Karpas-422 (cell line): ENCODE measurements around the gene ITPK1. TPM values are rescaled to one million over a fixed set of nuclear protein-coding genes. Genes with fewer than 3 reads are reported as not detected.

Experiments used
- DNase-seq: peaks from one replicate; pipeline ENCODE4 v3.0.0-alpha.2; 2015
- H2AFZ ChIP-seq: fragments of 200-600 bp; sonication (generic); 2 replicates; pipeline ENCODE4 v1.6.1; 2014; ENCODE audit warnings: antibody characterized with exemption, low read length, mixed read lengths
- H3K27ac ChIP-seq: fragments of 200-600 bp; sonication (generic); 2 replicates; pipeline ENCODE4 v1.5.1; 2014; ENCODE audit warnings: mild to moderate bottlenecking, low read length, moderate library complexity
- H3K27me3 ChIP-seq: fragments of 200-600 bp; sonication (generic); 2 replicates; pipeline ENCODE4 v1.6.1; 2014; ENCODE audit warnings: low read length, mixed read lengths
- H3K36me3 ChIP-seq: fragments of 200-600 bp; sonication (generic); 2 replicates; pipeline ENCODE4 v1.6.1; 2014; ENCODE audit warnings: low read length, mixed read lengths; ENCODE audit not compliant: insufficient read depth
- H3K4me1 ChIP-seq: fragments of 200-600 bp; sonication (generic); 2 replicates; pipeline ENCODE4 v1.6.1; 2014; ENCODE audit warnings: mild to moderate bottlenecking, low read length, mixed read lengths
- H3K4me2 ChIP-seq: fragments of 200-600 bp; sonication (generic); 2 replicates; pipeline ENCODE4 v1.6.1; 2014; ENCODE audit warnings: low read length, low read depth, mild to moderate bottlenecking; ENCODE audit not compliant: poor library complexity, severe bottlenecking
- H3K4me3 ChIP-seq: fragments of 200-600 bp; sonication (generic); 2 replicates; pipeline ENCODE4 v1.5.1; 2014; ENCODE audit warnings: mild to moderate bottlenecking, antibody characterized with exemption, low read length, mixed read lengths
- H3K79me2 ChIP-seq: fragments of 200-600 bp; sonication (generic); 2 replicates; pipeline ENCODE4 v1.6.1; 2014; ENCODE audit warnings: mild to moderate bottlenecking, low read length, mixed read lengths
- H3K9ac ChIP-seq: fragments of 200-600 bp; sonication (generic); 2 replicates; pipeline ENCODE4 v1.6.0; 2014; ENCODE audit warnings: low read length
- H3K9me2 ChIP-seq: fragments of 200-600 bp; sonication (generic), shearing (Covaris generic); replicated peaks from 2 replicates; pipeline ENCODE4 v1.6.0; 2014; ENCODE audit warnings: mild to moderate bottlenecking, low read length, moderate library complexity; ENCODE audit not compliant: insufficient read depth
- H3K9me3 ChIP-seq: fragments of 300-700, 200-600 bp; sonication (generic); 2 replicates; pipeline ENCODE4 v1.6.1; 2014; ENCODE audit warnings: low read length, mixed read lengths
- H4K20me1 ChIP-seq: fragments of 200-600 bp; sonication (generic); 2 replicates; pipeline ENCODE4 v1.6.1; 2014; ENCODE audit warnings: mild to moderate bottlenecking, antibody characterized with exemption, low read length, low read depth; ENCODE audit not compliant: insufficient read depth
- total RNA-seq: library from RNA; depleted of rRNA; stranded (reverse); fragments of >200 nt; shearing (Covaris generic); gene quantifications from 2 replicates; pipeline ENCODE4 v1.2.3, GENCODE V29; 2014; ENCODE audit warnings: low replicate concordance

Gene ITPK1
- total RNA-seq, 1 experiment from 2014 or later = 6.3 TPM

GRCh38 chr14:92978229-92979021, 137.3 kb downstream of the ITPK1 start:
- H3K9me2 ChIP-seq = no peaks in the 10 kb centered on the region
- no peak for DNase-seq
- no peak overlapping the region for H2AFZ ChIP-seq
- H3K4me1 ChIP-seq = no peaks in the 10 kb centered on the region
- H3K9me3 ChIP-seq = peaks cover 33% of the 10 kb centered on the region; the same call in 1 of the 2 replicates
- no peak overlapping the region for H3K4me2 ChIP-seq
- no peak overlapping the region for H3K27ac ChIP-seq
- H3K9ac ChIP-seq = no peak overlapping the region
- no peaks in the 10 kb centered on the region for H4K20me1 ChIP-seq
- H3K4me3 ChIP-seq = no peak overlapping the region
- H3K79me2 ChIP-seq = no peaks in the 10 kb centered on the region
- no peaks in the 10 kb centered on the region for H3K27me3 ChIP-seq
- H3K36me3 ChIP-seq = no peaks in the 10 kb centered on the region

GRCh38 chr14:92976268-92976667, 139.5 kb downstream of the ITPK1 start:
- Histone ChIP-seq H4K20me1 (no peaks in the 10 kb centered on the region), H3K27me3 (no peaks in the 10 kb centered on the region), H3K36me3 (no peaks in the 10 kb centered on the region)

DNA sequence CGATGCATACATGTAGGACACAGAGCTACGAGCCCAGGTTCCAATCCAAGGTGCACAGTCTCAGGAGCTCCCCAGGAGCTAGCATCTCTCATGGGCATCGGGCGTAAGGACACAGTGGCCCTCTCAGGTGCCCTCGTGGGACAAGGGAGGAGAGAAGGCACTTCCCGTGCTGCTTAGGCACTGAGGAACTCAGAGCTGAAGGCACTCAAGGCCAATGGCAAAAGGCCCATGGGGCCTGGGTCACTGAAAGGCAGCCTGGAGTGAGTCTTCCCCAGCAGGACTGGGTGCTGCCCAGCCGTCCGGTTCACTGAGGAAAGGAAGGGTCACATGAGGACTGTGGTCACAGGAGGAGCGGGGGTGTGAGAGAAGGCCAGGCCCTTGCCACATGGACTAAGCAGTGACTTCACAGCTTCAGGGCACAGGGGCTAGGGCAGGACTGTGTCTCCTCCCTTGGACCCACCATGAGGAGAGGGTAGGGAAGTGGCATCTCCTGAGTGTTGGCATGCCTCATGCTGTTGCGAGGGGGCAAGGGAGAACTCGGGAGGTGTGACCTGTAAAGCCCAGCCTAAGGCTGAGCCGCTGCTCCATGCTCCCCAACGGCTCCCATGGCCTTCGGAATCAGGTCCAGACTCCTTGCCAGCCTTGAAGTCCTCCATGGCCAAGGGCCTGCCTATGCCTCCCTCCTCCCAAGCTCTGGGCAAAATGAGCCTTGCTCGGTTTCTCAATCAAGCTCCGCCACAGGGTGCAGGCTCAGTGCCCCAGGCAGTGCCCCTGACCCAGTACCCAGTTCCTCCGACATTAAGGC, 141.0 kb downstream of the ITPK1 start:
- H4K20me1 ChIP-seq = no peaks in the 10 kb centered on the region
- no peak overlapping the region for H2AFZ ChIP-seq
- H3K4me1 ChIP-seq = no peaks in the 10 kb centered on the region
- H3K4me2 ChIP-seq = no peak overlapping the region
- H3K36me3 ChIP-seq = no peaks in the 10 kb centered on the region
- H3K79me2 ChIP-seq = no peaks in the 10 kb centered on the region
- no peaks in the 10 kb centered on the region for H3K27me3 ChIP-seq
- H3K27ac ChIP-seq = no peak overlapping the region
- no peak overlapping the region for H3K9ac ChIP-seq
- no peak for DNase-seq
- H3K9me2 ChIP-seq = no peaks in the 10 kb centered on the region
- no peak overlapping the region for H3K4me3 ChIP-seq
- H3K9me3 ChIP-seq = peaks cover 39% of the 10 kb centered on the region

More at GRCh38 chr14:92976268-92976667, 139.5 kb downstream of the ITPK1 start:
- Histone ChIP-seq H3K9me2 (no peaks in the 10 kb centered on the region), H3K27ac (no peak overlapping the region), H3K79me2 (no peaks in the 10 kb centered on the region), H3K4me1 (no peaks in the 10 kb centered on the region), H3K9me3 (peaks cover 39% of the 10 kb centered on the region), H3K4me2 (no peak overlapping the region), H2AFZ (no peak overlapping the region), H3K9ac (no peak overlapping the region), H3K4me3 (no peak overlapping the region)
- no peak for DNase-seq

DNA sequence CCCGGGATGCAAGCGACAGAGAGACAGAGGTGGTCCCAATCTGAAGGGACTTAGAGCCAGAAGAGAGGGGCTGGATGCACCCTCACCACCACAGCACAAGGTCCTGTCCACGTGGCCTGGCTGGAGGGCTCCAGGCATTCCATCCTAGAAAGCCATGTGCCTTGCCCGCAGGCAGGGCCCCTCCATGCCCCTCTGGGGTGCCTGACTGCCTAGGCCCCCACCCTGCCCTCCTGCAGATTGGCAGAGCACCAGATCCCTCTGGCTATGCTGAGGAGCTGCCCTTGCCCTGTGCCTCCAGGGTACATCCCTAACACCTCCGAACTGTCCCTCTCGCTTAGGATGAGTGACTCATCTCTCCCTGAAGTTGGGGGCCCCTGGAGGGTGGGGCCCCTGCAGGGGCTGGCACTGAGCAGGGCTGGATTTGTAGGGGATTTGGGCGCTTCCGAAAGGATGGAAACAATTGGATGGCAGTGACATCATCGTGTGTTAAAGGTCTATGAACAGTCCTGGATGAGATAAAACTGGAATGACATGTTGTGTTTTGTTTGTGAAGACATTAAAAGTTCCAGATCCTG, 141.8 kb downstream of the ITPK1 start:
- Histone ChIP-seq H3K9ac (no peak overlapping the region), H3K4me1 (no peaks in the 10 kb centered on the region), H3K4me2 (no peak overlapping the region), H3K9me2 (no peaks in the 10 kb centered on the region), H3K9me3 (peaks cover 34% of the 10 kb centered on the region), H3K36me3 (no peaks in the 10 kb centered on the region), H3K27me3 (no peaks in the 10 kb centered on the region), H3K4me3 (no peak overlapping the region), H2AFZ (no peak overlapping the region), H3K27ac (no peak overlapping the region), H3K79me2 (no peaks in the 10 kb centered on the region), H4K20me1 (no peaks in the 10 kb centered on the region)
- DNase-seq = no peak

DNA sequence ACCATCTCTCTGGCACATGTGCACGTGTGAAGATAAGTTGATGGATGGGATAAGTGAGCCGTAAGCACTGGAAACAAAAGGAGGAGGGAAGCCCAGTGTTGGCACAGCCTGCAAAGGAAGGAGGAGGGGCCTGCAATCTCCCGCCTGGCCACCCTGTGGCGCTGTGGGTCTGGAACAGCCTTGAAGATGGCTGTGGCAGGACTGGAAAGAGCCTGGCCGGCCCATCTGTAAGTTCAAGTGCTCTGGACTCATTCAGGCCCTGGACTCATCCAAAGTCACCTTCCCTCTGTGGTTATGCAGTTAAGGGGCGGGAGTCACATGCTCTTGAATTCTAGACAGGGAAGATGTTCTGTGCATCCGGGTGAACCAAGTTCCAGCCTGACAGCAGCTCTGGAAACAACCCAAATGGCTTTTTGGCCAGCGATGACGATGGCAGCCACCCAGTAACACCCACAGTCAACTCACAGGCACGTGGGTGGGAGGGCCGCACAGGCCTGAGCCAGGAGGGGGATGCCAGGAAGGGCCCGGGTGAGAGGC, 142.4 kb downstream of the ITPK1 start:
- Histone ChIP-seq H2AFZ (no peak overlapping the region), H3K9ac (no peak overlapping the region), H3K27ac (no peak overlapping the region), H3K9me3 (peaks cover 28% of the 10 kb centered on the region), H3K4me3 (no peak overlapping the region), H3K4me1 (no peaks in the 10 kb centered on the region), H3K9me2 (no peaks in the 10 kb centered on the region), H3K79me2 (no peaks in the 10 kb centered on the region), H3K4me2 (no peak overlapping the region), H4K20me1 (no peaks in the 10 kb centered on the region), H3K27me3 (no peaks in the 10 kb centered on the region), H3K36me3 (no peaks in the 10 kb centered on the region)
- peak; percentile 67 for DNase-seq

DNA sequence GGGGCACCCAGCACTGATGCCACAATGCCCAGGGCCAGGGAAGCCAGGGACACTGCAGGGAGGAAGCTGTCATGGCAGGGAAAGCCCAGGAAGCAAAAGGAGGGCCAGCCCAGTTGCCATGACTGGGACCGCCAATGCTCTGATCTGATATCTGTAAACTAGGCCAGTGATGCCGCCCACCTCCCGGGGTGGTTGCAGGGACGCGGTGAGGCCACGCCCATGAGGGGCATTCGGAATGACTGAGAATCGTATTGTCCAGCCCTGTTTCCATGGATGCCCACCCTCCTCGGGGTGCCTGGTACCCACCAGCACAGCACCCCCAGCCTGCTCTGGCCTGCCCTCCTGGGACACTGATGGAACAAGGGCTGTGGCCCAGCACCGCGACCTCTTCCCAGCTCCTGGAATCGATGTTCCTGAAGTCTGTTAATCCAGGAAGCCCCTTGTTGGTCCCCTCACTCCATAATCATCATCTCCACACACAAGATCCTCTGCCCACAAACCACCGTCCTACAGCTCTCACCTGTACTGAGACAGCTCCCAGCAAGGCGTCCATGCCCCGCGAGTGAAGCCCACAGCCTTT, 144.0 kb downstream of the ITPK1 start:
- Histone ChIP-seq H3K79me2 (no peaks in the 10 kb centered on the region), H3K9me2 (no peaks in the 10 kb centered on the region), H3K4me2 (no peak overlapping the region), H3K4me1 (no peaks in the 10 kb centered on the region), H2AFZ (no peak overlapping the region), H3K9me3 (peaks cover 18% of the 10 kb centered on the region), H4K20me1 (no peaks in the 10 kb centered on the region), H3K27me3 (no peaks in the 10 kb centered on the region; the same call in 1 of the 2 replicates), H3K9ac (no peak overlapping the region), H3K4me3 (no peak overlapping the region), H3K27ac (no peak overlapping the region), H3K36me3 (no peaks in the 10 kb centered on the region)
- no peak for DNase-seq

- Histone ChIP-seq H3K9ac (no peak overlapping the region), H3K27me3 (no peaks in the 10 kb centered on the region; the same call in 1 of the 2 replicates), H3K36me3 (no peaks in the 10 kb centered on the region), H3K9me3 (peaks cover 8% of the 10 kb centered on the region), H3K4me2 (no peak overlapping the region), H2AFZ (no peak overlapping the region), H3K27ac (no peak overlapping the region), H3K9me2 (no peaks in the 10 kb centered on the region), H3K79me2 (no peaks in the 10 kb centered on the region), H4K20me1 (peaks cover under 1% of the 10 kb centered on the region; the same call in 1 of the 2 replicates), H3K4me3 (no peak overlapping the region), H3K4me1 (no peaks in the 10 kb centered on the region)
- no peak for DNase-seq
These were observed 145.5 kb downstream of the ITPK1 start for GRCh38 chr14:92970271-92970670.
